Thyroid gland (tissue), 4 donors: ENCODE results near the gene TMEM8B. TPM values are rescaled to one million over a fixed set of nuclear protein-coding genes. Genes with fewer than 3 reads are reported as not detected.

Experiments
- DNase-seq, 2 donors: peaks; one replicate each; pipeline ENCODE4 v3.0.0-alpha.2; 2019
- H3K27ac ChIP-seq, 3 donors: fragments of 200-600 bp; sonication (generic); 1 replicate in 2 of 3; 2 replicates in 1 of 3; pipeline ENCODE4 v1.5.1; 2016 to 2019; ENCODE audit warnings: mild to moderate bottlenecking in 1 of 3, moderate library complexity in 1 of 3
- H3K27me3 ChIP-seq: fragments of 200-600 bp; sonication (generic); one replicate; pipeline ENCODE4 v1.5.1; 2019
- H3K36me3 ChIP-seq, 2 donors: fragments of 200-600 bp; sonication (generic); one replicate each; pipeline ENCODE4 v1.5.1; 2016 to 2019
- H3K4me1 ChIP-seq, 2 donors: fragments of 200-600 bp; sonication (generic); one replicate each; pipeline ENCODE4 v1.5.1; 2017 to 2019
- H3K4me3 ChIP-seq, 3 donors: fragments of 200-600 bp; sonication (generic); replicated peaks in 1 of 3; 1 replicate in 2 of 3; 2 replicates in 1 of 3; pipeline ENCODE4 v1.5.1; 2016; ENCODE audit warnings: mild to moderate bottlenecking in 1 of 3
- H3K9me3 ChIP-seq: fragments of 200-600 bp; sonication (generic); one replicate; pipeline ENCODE4 v1.5.1; 2017
- POLR2A ChIP-seq, 2 donors: fragments of 450-650 bp; IDR thresholded peaks; one replicate each; pipeline ENCODE4 v1.6.1; 2017; ENCODE audit warnings: antibody characterized with exemption in 2 of 2, mild to moderate bottlenecking in 2 of 2, moderate library complexity in 1 of 2
- WGBS, 2 donors: methylation state at CpG; one replicate each; pipeline ENCODE4 v1.1.5; 2017; 5-methylcytosine and 5-hydroxymethylcytosine counted together
- intact Hi-C: fragments of 100-400 bp; cut with DNase I; formaldehyde crosslinking; loops from one replicate; pipeline ENCODE4 v1.15.1; 2023
- total RNA-seq, 4 donors: library from RNA; depleted of rRNA; stranded (reverse); fragments of >200 nt; gene quantifications; one replicate each; pipeline ENCODE4 v1.2.3, GENCODE V29; 2016
- TF ChIP-seq, protein P1 (sequence below), 6 experiments: fragments of 200-600 bp in 3 of 6; fragments of 450-650 bp in 3 of 6; sonication (generic) in 3 of 6; IDR thresholded peaks; one replicate each; pipeline ENCODE4 v1.5.1; 2016 to 2019; ENCODE audit warnings: antibody characterized with exemption in 6 of 6, mild to moderate bottlenecking in 2 of 6, inconsistent platforms in 1 of 6, moderate library complexity in 1 of 6

TMEM8B gene
- total RNA-seq, 4 donors from 2014 or later = 8.5 to 17.4 (median 15.8) TPM

DNA sequence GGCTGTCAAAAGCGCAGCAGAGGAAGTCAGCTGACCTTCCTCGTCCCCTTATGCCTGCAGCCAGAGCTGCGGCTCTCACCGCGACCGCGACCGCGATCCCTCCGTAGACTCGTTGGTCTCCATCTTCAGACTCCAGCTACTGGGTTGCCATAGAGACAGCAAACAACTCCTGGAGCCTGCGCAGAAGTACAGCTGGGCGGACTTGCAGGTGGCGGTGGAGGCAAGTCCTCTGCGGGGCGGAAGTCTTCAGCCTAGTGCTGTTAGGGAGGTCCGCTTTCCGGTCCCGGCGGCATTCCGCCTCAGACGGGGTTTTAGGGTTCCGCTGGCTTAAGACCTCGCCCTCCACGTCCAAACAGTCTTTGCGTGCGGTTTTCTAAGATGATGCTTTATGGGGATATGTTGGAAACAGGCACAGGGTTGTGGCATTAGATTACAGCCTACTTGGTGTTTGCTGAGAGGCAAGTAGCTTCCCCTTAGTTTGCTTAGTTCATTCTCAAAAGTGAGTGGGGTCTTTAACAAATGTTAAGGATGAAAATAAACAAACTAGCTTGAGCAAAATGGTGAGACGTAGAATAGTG, 16.9 kb upstream of the TMEM8B start, which contains the start of gene SPAG8:
Gene SPAG8 (minus strand): TSS at position 238 of the 578 bp plus-strand sequence. CDS start 115 bp downstream, at position 123.
- no peaks in the 10 kb centered on the region for H3K9me3 ChIP-seq
- H3K4me1 ChIP-seq = peaks cover 22 to 32% of the 10 kb centered on the region in 2 donors
- TF ChIP-seq, protein P1, sequence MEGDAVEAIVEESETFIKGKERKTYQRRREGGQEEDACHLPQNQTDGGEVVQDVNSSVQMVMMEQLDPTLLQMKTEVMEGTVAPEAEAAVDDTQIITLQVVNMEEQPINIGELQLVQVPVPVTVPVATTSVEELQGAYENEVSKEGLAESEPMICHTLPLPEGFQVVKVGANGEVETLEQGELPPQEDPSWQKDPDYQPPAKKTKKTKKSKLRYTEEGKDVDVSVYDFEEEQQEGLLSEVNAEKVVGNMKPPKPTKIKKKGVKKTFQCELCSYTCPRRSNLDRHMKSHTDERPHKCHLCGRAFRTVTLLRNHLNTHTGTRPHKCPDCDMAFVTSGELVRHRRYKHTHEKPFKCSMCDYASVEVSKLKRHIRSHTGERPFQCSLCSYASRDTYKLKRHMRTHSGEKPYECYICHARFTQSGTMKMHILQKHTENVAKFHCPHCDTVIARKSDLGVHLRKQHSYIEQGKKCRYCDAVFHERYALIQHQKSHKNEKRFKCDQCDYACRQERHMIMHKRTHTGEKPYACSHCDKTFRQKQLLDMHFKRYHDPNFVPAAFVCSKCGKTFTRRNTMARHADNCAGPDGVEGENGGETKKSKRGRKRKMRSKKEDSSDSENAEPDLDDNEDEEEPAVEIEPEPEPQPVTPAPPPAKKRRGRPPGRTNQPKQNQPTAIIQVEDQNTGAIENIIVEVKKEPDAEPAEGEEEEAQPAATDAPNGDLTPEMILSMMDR (IDR thresholded peaks at IDR 0.05) = no peak
- TF ChIP-seq POLR2A (IDR thresholded peaks at IDR 0.05) = peak in 1 of 2 donors; percentile 54
- H3K27ac ChIP-seq = peak within 1 kb of the TSS; percentile 34 to 75 (median 72)
- WGBS, 2 donors = 3% methylated on average over 19 to 25 of the region's 28 CpGs
- H3K27me3 ChIP-seq = no peaks in the 10 kb centered on the region
- intact Hi-C loops = no loop called here
- peak; percentile 96 for DNase-seq
- H3K36me3 ChIP-seq = peaks cover 0 to 9% of the 10 kb centered on the region in 2 donors
- H3K4me3 ChIP-seq = peak within 1 kb of the TSS; percentile 0 to 29 (median 10)

DNA sequence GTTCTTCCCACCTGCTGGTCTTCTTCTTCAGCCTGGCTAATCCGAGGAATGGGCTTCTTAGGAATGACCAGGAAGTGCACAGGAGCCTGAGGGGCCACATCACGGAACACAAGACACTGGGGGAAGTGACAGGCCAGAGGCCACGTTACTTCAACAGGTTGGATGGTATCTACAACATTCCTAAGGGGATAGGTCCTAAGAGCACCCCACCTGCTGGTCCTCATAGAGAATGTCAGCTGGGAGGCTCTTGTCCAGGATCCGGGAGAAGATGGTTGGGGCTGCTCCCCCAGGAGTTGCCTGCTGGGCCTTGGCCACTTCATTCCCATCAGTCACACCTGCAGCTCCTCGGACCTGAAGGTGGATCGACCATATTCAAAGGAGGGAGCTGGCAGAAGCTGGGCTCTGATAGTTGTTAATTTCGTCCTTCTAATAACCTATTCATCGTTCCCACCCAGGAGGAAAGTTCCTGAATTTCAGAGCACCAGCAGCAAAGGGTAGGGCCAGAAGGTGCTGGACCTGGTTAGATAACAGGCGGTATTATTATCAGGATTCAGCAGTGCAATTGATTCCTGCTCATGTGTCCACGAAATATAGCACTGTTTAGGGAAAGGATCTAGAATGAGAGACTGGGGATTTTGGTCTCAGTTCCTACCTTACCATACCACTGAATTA, 15.5 kb upstream of the TMEM8B start:
- WGBS, 2 donors = 78 to 85% methylated on average over 6 to 10 of the region's 10 CpGs
- Histone ChIP-seq H3K4me3 (no peak overlapping the region), H3K27me3 (no peaks in the 10 kb centered on the region), H3K4me1 (peaks cover 22 to 32% of the 10 kb centered on the region in 2 donors), H3K36me3 (peaks cover 0 to 4% of the 10 kb centered on the region in 2 donors), H3K27ac (peak overlapping the region; percentile 95 to 99 (median 97)), H3K9me3 (no peaks in the 10 kb centered on the region)
- no peak for DNase-seq
- intact Hi-C loops = no loop called here
- TF ChIP-seq, protein P1 (IDR thresholded peaks at IDR 0.05) = no peak
- no peak for TF ChIP-seq POLR2A (IDR thresholded peaks at IDR 0.05)

DNA sequence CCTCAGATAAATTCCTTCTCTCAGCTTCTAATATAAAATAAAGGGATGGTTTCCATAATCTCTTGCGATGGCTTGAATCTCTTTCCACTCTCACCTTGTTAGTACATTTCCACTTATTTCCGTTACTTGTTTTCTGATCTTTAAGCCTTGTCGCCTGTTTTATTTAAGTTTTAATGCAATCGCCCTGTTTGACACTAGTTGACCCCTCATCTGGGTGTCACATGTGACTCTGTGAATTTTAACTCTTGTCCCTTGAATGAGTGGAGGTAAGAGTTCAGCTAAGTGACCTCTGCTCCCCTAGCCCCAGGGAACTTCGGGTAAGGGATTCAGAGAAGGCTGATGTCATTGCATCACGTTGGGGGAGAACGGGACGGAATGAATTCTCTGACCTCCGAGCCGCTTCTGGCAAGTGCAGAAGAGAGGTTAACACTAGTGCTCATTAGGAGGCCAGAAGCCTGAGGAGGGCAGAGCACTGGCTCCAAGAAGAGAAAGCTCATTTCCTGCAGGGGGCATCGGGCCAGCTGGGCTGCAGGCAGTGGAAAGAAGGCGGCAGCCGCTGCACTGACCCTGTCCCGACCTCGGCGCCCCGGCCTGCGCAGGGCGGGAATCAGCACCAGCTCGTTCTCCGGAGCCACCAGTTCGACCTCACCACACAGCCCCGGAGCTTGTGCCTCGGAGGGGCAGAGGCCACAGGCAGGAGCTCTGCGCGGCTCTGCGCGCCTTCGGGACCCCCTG, 14.8 kb upstream of the TMEM8B start:
- Histone ChIP-seq H3K36me3 (peaks cover 0 to 1% of the 10 kb centered on the region in 2 donors), H3K4me3 (peak overlapping the region; percentile 73 to 99 (median 93)), H3K27me3 (no peaks in the 10 kb centered on the region), H3K9me3 (no peaks in the 10 kb centered on the region), H3K27ac (peak overlapping the region; percentile 95 to 99 (median 97)), H3K4me1 (peaks cover 22 to 32% of the 10 kb centered on the region in 2 donors)
- TF ChIP-seq, protein P1 (IDR thresholded peaks at IDR 0.05) = peak in 2 of 6 experiments; percentile 11 to 22
- no peak for TF ChIP-seq POLR2A (IDR thresholded peaks at IDR 0.05)
- 11 to 23% methylated on average over 11 to 23 of the region's 29 CpGs for WGBS, 2 donors
- intact Hi-C loops = no loop called here
- peak; percentile 71 to 76 for DNase-seq

DNA sequence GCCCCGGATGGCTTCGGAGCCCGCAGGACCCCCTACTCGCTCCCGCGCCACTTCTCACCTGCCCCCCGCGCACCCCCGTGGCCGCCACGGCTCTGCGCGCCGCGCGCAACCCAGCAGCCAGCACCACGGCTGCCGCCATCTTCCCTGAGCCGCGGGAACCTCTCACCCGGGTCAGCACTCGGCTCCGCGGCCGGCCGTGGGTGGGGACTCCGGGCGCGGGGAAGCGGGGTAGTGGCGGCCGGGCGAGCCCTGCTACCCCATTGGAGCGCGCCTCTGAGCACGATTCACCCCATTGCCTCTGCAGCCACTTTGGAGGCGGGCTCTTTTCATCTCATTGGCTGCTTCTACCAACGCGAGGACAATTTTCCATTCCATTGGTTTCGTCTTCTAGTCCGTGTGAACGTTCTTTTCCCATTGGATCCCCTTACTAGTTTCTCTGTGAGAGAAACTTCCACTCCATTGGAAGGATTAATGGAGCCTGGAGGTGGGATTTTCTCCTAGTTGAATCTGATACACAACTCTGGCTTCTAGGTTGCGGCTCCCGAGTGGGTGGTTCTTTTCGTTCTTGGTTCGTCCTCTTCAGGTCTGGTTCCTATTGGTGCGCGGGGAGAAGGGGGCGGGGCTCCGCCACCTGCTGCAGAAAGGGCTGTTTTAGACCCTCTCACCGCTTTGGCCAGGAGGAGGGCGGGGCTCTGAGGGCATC, 14.0 kb upstream of the TMEM8B start, which contains the start of gene HINT2:
Gene HINT2 (minus strand): TSS at position 202 of the 703 bp plus-strand sequence. CDS start 63 bp downstream, at position 139.
- Histone ChIP-seq H3K9me3 (no peaks in the 10 kb centered on the region), H3K4me1 (peaks cover 22 to 32% of the 10 kb centered on the region in 2 donors), H3K4me3 (peak within 1 kb of the TSS; percentile 73 to 99 (median 93)), H3K27me3 (no peaks in the 10 kb centered on the region), H3K27ac (peak within 1 kb of the TSS; percentile 95 to 99 (median 97)), H3K36me3 (no peaks in the 10 kb centered on the region)
- peak; percentile 99 to 100 for DNase-seq
- TF ChIP-seq, protein P1 (IDR thresholded peaks at IDR 0.05) = no peak
- TF ChIP-seq POLR2A (IDR thresholded peaks at IDR 0.05) = peak; percentile 6 to 93
- intact Hi-C loops = no loop called here
- 0% methylated on average over 18 to 28 of the region's 52 CpGs for WGBS, 2 donors
